ENCODE measurements around the gene CACNA2D1.

The CACNA2D1 gene

DNA sequence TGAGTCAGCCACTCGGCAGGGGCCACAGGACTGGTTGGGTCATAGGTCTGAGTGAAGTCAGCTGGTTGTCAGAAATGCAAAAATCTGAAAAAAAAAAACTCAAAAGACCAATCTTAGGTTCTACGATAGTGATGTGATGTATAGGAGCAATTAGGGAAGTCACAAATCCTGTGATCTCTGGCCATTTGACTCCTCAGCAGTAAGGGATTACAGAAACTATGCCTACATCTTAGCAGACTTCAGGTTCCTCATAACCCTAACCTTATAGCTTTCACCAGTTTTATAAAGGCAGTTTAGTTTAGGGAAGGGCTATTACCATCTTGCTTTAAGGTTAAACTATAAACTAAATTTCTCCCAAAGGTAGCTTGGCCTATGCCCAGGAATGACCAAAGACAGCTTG, 510.6 kb downstream of the CACNA2D1 start:
- TF ChIP-seq EP300 (IDR thresholded peaks at IDR 0.05; ENCODE audit: borderline replicate concordance) (no peak), NFIC (IDR thresholded peaks at IDR 0.05) (no peak), CREB1 (IDR thresholded peaks at IDR 0.05; ENCODE audit: low read depth) (no peak), ZBTB7A (IDR thresholded peaks at IDR 0.05; ENCODE audit: low read depth) (no peak), FOXM1 (IDR thresholded peaks at IDR 0.05; ENCODE audit: borderline replicate concordance, low read depth) (no peak), CEBPB (IDR thresholded peaks at IDR 0.05) (no peak)
- TF ChIP-seq, protein P1, sequence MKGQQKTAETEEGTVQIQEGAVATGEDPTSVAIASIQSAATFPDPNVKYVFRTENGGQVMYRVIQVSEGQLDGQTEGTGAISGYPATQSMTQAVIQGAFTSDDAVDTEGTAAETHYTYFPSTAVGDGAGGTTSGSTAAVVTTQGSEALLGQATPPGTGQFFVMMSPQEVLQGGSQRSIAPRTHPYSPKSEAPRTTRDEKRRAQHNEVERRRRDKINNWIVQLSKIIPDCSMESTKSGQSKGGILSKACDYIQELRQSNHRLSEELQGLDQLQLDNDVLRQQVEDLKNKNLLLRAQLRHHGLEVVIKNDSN (IDR thresholded peaks at IDR 0.05) = no peak
- TF ChIP-seq, protein P2, sequence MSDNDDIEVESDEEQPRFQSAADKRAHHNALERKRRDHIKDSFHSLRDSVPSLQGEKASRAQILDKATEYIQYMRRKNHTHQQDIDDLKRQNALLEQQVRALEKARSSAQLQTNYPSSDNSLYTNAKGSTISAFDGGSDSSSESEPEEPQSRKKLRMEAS (IDR thresholded peaks at IDR 0.05) = no peak

DNA sequence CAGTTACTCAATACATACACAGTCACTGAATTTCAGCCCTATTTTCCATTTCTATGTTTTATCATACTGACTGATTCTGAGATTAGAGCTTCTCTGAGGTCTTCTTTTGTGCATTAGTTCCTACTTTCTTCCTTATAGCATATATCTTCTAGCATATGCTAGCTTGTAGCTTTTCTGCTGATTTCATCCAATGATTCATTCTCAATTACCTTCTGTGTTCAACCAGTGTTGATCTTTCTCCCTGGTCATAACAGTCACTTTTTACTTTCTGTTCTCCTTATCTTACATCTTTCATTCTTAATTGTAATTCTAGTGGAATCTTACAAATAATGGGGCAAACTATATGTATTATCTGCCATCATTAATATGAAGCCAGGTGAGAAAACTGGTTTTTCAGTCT, 514.2 kb downstream of the CACNA2D1 start:
- TF ChIP-seq YY1 (IDR thresholded peaks at IDR 0.05; ENCODE audit: low read depth) (no peak), TEAD4 (IDR thresholded peaks at IDR 0.05) (no peak), CEBPB (IDR thresholded peaks at IDR 0.05) (no peak), EP300 (IDR thresholded peaks at IDR 0.05; ENCODE audit: borderline replicate concordance) (no peak), TAF1 (IDR thresholded peaks at IDR 0.05; ENCODE audit: low read depth) (no peak), ZBTB7A (IDR thresholded peaks at IDR 0.05; ENCODE audit: low read depth) (no peak), RAD21 (IDR thresholded peaks at IDR 0.05; ENCODE audit: low read depth) (no peak), NFIC (IDR thresholded peaks at IDR 0.05) (no peak), CREB1 (IDR thresholded peaks at IDR 0.05; ENCODE audit: low read depth) (no peak), FOXM1 (IDR thresholded peaks at IDR 0.05; ENCODE audit: borderline replicate concordance, low read depth) (no peak), TCF12 (IDR thresholded peaks at IDR 0.05; ENCODE audit: low read depth) (no peak), EGR1 (IDR thresholded peaks at IDR 0.05) (no peak)
- TF ChIP-seq, protein P3, sequence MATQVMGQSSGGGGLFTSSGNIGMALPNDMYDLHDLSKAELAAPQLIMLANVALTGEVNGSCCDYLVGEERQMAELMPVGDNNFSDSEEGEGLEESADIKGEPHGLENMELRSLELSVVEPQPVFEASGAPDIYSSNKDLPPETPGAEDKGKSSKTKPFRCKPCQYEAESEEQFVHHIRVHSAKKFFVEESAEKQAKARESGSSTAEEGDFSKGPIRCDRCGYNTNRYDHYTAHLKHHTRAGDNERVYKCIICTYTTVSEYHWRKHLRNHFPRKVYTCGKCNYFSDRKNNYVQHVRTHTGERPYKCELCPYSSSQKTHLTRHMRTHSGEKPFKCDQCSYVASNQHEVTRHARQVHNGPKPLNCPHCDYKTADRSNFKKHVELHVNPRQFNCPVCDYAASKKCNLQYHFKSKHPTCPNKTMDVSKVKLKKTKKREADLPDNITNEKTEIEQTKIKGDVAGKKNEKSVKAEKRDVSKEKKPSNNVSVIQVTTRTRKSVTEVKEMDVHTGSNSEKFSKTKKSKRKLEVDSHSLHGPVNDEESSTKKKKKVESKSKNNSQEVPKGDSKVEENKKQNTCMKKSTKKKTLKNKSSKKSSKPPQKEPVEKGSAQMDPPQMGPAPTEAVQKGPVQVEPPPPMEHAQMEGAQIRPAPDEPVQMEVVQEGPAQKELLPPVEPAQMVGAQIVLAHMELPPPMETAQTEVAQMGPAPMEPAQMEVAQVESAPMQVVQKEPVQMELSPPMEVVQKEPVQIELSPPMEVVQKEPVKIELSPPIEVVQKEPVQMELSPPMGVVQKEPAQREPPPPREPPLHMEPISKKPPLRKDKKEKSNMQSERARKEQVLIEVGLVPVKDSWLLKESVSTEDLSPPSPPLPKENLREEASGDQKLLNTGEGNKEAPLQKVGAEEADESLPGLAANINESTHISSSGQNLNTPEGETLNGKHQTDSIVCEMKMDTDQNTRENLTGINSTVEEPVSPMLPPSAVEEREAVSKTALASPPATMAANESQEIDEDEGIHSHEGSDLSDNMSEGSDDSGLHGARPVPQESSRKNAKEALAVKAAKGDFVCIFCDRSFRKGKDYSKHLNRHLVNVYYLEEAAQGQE (IDR thresholded peaks at IDR 0.05; ENCODE audit: low read depth) = no peak
- TF ChIP-seq, protein P2 (IDR thresholded peaks at IDR 0.05) = no peak
- TF ChIP-seq, protein P1 (IDR thresholded peaks at IDR 0.05) = no peak

DNA sequence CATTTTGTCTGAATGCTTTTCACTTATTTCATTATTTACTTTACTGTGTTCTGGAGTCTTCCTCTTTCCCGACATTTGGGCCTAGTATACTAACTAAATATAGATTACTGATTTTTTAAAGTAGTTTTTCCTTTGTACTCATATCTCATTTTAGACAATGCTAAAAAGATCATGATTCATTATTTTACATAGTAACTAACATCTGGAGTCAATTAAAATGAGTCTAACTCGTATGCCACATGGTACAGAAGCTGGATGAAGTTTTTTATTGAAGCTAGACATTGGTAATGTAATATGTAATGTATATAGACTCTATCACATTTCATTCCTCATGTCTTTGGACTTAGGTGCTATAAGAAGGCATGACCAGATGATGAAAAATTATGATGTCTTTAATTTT, 517.4 kb downstream of the CACNA2D1 start:
- TF ChIP-seq FOXM1 (IDR thresholded peaks at IDR 0.05; ENCODE audit: borderline replicate concordance, low read depth) = no peak

- TF ChIP-seq TCF12 (IDR thresholded peaks at IDR 0.05; ENCODE audit: low read depth) (no peak), TEAD4 (IDR thresholded peaks at IDR 0.05) (no peak), TAF1 (IDR thresholded peaks at IDR 0.05; ENCODE audit: low read depth) (no peak)
- TF ChIP-seq, protein P1 (IDR thresholded peaks at IDR 0.05) = no peak
Observed at GRCh38 chr7:81925530-81925929, 518.0 kb downstream of the CACNA2D1 start.

DNA sequence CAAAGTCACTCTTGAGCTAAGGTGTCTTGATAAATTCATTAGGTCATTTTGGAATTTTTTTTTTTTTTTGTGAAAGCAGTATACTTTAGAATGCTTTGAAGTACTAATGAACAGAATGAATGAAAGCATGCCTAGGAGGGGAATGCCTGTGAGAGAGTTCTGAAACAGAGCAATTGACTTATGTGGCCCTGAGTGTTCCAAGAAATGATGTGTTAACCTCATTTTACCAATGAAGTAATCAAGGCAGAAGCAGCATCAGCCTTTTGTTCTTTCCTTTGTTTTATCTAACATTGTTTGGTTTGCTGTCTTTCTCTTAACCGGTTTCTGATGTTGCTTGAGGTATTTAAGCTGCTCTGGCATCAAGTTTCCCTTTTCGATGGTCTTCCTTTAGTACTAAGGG, 519.1 kb downstream of the CACNA2D1 start:
- TF ChIP-seq FOXM1 (IDR thresholded peaks at IDR 0.05; ENCODE audit: borderline replicate concordance, low read depth) (no peak), CEBPB (IDR thresholded peaks at IDR 0.05) (no peak), NFIC (IDR thresholded peaks at IDR 0.05) (no peak), TAF1 (IDR thresholded peaks at IDR 0.05; ENCODE audit: low read depth) (no peak), TCF12 (IDR thresholded peaks at IDR 0.05; ENCODE audit: low read depth) (no peak), ZBTB7A (IDR thresholded peaks at IDR 0.05; ENCODE audit: low read depth) (no peak), TEAD4 (IDR thresholded peaks at IDR 0.05) (no peak), EP300 (IDR thresholded peaks at IDR 0.05; ENCODE audit: borderline replicate concordance) (no peak), CREB1 (IDR thresholded peaks at IDR 0.05; ENCODE audit: low read depth) (no peak), EGR1 (IDR thresholded peaks at IDR 0.05) (no peak), YY1 (IDR thresholded peaks at IDR 0.05; ENCODE audit: low read depth) (no peak), RAD21 (IDR thresholded peaks at IDR 0.05; ENCODE audit: low read depth) (no peak)
- TF ChIP-seq, protein P3 (IDR thresholded peaks at IDR 0.05; ENCODE audit: low read depth) = no peak
- TF ChIP-seq, protein P1 (IDR thresholded peaks at IDR 0.05) = no peak
- TF ChIP-seq, protein P2 (IDR thresholded peaks at IDR 0.05) = no peak

Data from Ishikawa (cell line).